Embryonic facial prominence (tissue), 1 donor: ENCODE data around the gene TFPT.
"Not testable (repeated sequence)": the region's sequence is repeated elsewhere in the genome, so short reads cannot be mapped to it uniquely, and the experiment has no call there.

Source experiments
- DNase-seq: peaks from one replicate; pipeline ENCODE4 v3.0.0-alpha.2; 2016; ENCODE audit errors: extremely low spot score

TFPT gene

DNA sequence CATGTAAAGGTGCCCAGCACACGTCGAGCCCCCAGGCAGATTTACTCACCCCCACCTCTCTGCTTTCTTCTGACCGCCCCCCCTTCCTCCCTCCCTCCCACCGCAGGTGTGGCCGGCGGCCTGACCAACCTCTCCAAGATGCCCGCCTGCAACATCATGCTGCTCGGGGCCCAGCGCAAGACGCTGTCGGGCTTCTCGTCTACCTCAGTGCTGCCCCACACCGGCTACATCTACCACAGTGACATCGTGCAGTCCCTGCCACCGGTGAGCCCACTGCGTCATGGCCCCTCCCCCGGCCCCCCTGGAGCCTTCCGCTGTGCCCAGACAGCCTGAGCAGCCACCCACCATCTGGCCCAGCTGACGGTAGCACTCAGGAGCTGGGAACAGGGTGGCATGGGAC, 8.9 kb upstream of the TFPT start:
- DNase-seq, result no peak

DNA sequence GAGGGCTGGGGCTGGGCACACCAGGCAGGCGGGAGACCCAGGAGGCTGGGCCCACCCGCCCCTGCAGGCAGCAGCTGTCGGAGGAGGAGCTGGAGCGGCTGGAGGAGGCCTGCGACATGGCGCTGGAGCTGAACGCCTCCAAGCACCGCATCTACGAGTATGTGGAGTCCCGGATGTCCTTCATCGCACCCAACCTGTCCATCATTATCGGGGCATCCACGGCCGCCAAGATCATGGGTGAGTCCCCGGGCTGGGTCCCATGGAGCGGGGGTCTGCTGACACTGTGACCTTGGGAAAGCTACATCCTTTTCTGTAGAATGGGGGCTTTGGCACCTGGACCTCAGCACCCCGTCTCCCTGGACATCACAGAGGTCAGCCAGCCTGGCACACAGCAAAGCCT, 8.2 kb upstream of the TFPT start:
- DNase-seq, result no peak

DNA sequence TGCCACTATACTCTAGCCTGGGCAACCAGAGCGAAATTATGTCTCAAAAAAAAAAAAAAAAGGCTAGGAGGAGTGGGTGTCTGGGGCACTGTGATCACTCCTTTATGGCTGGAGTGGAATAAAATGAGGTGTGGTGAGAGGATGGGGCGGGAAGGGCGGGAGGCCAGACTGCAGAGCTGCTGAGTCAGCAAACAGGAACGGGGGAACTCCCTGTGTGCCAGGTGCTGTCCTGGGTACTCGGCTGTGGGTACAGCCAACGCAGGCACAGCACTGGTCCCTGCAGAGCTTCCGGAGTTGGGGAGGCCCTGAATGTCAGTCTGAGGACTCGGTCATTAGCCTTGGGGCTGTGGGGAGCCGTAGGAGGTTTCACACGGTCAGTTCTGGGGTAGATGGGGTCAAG, 5.8 kb upstream of the TFPT start:
- no peak for DNase-seq

DNA sequence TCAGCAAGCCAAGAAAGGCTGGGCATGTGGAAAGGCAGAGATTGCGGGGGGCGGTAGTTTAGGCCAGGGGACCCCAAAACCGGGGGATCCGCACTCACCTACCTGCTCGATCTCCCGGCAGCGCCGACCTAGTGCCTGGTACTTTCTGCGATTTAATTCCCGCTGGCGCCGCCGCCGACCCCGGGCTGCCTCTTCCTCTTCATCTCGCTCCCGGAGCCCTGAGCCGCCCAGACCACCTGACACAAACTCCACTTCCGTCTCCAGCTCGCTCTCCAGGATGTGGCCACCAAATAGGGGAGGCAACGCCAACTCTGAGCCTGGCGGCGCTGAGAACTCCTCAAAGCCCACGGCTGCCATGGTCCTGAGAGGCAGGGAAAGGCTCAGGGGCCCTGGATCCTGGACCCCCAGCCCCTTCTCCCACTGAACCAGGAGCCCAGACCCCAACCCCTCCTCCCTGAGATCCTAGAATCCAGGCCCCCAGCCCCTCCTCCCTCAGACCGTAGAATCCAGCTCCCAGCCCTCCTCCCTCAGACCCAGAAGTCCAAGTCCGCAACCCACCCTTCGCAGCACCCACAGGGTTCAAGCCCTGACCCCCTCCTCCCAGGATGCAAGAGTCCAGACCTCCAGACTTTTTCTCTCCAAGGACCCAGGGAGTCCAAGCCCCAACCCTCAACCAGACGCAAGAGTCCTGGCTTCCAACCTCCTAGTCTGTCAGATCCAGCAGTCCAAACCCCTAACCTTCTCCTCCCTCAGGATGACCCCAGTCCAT, 933 bp downstream of the TFPT start:
- no peak for DNase-seq

DNA sequence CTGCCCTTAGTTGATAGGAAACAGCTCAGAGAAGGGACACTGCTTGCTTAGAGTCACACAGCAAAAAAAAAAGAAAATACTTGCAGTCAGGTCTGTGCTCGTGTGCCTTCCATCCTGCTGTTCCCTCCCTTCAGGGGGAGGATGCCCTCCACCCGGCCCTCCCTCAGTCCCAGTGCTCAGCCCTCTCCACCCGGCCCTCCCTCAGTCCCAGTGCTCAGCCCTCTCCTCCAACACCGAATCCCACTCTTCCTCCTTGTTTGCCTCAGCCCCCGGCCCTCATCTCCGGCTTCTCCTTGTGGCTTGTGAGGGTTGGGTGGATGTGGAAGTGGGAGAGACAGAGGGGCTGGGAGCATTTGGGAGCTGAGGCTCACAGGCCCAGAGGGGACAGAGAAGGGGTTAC, 5.8 kb downstream of the TFPT start:
- DNase-seq, result no peak

DNA sequence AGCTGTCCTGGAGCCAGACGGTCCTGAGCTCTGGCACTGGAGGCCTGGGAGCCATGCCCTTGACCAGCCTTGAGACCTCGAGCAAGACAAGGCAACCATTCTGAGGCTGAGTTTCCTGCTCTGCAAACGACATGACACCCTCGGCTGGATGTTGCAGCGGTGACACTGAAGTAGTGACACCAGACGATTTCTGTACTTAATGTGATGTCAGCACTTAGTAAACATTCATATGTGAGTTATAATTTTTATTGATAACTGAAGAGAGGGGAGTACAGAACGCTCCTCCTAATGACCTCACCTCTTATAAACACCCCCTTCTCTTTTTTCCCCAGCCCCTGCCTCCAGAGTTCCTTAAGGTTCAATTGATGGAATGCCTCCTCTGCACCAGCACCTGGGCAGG, 7.0 kb downstream of the TFPT start:
- no peak for DNase-seq

DNA sequence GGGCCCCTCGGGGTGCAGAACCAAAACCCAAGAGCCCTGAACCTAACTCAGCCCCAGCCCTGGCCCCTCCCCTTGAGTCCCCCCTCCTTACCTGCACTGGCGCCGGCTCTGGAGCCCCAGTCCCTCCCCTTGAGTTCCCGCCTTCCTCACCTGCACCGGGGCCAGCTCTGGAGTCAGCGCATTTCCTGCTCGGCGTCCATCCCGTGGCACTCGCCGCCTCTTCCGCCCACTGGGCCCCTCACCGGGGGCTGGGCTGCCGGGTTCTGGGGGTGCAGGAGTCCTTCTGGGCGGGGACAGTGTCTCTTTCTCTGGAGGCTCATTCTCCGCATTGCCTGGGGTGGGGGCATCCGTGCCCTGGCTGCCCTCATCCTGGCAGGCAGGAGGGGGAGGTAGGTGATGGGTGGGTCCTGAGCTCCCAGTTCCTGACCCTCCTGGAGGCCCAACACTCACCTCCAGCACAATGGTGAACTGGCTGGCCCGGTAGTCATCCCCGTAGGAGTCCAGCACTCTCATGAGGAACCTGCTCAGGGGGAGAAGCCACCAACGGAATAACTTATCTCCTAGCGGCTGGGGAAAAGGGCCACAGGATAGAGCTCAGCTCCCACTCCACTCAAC, 7.5 kb downstream of the TFPT start:
- no peak for DNase-seq

DNA sequence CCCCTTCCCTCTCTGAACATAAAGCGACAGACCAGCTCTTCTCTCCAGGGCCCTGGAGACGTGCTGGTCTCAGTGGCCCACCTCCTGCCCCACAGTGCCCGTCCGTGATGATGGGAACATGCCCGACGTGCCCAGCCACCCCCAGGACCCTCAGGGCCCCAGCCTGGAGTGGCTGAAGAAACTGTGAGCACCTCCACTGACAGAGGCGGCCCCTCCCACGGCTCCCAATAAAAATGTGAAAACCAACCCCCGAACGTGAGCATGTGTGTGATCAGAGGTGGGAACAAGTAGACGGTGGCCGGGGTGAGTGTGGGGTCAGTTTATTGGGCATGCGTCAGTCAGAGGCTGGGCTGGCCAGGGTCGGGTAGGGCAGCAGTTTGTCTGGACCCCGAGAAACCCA, 8.7 kb downstream of the TFPT start:
- no peak for DNase-seq

DNA sequence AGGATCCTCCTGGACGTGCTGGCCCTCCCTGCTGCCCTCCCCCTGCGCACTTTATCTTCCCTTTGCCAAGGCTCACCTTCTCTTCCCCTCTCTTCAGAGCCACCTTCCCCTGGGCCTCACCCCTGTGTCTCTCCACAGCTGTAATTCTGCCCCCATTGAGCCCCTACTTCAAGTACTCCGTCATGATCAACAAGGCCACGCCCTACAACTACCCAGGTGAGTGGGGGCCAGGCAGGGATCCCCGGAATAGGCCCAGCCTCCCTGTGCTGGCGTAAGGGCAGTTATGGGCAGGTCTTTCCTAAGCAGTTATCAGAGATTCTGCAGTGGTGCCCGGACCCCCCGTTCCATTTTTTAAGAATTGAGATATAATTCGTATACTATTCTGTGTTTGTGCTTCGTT, 9.7 kb downstream of the TFPT start:
- no peak for DNase-seq

DNA sequence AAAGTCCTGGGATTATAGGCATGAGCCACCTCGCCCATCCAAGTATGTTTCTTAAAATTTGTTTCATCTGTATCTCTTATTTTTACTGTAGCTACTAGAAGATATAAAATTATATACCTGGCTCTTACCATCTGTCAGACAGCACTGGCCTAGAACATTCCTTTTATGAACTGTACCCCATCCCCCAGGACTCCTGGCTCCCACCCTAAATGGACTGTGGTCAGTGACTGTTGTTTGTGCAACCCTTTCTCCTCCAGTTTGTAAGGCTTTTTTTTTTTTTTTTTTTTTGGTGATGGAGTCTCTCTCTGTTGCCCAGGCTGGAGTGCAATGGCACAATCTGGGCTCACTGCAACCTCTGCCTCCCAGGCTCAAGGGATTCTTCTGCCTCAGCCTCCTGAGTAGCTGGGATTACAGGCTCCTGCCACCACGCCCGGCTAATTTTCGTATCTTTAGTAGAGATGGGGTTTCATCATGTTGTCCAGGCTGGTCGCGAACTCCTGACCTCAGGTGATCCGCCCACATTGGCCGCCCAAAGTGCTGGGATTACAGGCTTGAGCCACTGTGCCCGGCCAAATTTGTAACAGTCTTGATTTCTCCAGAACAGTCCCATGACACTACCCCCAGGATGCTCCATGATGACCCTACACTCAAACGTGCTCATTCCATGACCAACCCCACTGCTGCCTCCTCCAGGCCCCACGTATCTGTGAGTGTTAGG, 10.3 kb downstream of the TFPT start:
- DNase-seq, result no peak

DNA sequence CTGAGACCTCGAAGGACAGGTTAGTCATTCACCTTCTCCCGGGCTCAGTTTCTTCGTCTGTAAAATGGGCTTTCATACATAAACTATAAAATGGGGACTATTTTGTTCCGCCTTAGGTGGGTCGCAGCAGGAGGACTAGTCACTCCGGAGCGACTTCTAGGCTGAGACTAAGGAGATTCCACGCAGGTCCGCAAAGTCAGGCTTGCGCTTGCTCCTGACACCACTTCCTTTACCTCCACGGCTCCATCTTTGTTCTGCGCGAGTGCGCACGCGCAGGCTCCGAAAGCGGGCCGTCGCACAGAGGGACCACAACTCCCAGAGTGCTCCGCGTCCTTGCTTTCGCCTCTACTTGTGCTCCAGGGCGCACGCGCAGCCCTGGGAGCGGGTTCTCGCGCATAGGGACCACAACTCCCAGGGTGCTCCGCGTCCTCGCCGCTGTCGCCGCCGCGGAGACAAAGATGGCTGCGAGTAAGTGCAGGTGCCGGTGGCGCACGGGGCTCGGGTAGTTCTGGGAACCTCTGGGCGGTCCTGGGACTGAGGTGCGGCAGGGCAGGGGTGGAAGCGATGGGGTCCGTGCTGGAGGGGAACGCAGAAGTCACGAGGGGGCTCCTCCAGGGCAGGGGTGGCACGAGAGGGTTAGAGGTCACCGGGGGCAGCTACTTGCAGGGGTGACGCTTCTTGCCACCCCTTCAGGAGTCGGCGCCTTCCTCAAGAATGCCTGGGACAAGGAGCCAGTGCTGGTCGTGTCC, 12.9 kb downstream of the TFPT start, which contains the start of gene NDUFA3:
Gene NDUFA3 (plus strand): TSS at position 435 of the 749 bp plus-strand sequence. CDS start 24 bp downstream, at position 459.
- DNase-seq, result peak; percentile 94

DNA sequence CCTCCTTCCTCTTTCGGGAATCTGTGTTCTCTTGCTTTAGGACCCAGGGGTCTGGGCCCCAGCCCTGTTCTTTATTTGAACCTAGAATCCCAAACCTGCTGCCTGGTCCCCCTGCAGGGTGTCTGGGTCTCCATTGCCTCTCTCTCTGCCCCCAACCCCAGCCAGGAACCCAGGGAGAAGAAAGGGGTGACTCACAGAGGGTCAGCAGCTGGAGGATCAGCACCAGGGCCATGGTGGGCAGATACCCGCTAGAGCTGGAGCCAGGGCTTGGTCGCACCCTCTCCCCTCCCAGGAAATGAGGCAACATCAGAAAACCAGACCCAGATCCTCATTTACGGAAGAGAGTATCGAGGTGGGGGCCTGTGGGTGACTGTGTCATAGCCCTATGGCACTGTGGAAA, 14.9 kb downstream of the TFPT start, which contains the start of gene OSCAR:
Gene OSCAR (minus strand): TSS at position 243 of the 400 bp plus-strand sequence. CDS start 11 bp downstream, at position 232.
- no peak for DNase-seq

DNA sequence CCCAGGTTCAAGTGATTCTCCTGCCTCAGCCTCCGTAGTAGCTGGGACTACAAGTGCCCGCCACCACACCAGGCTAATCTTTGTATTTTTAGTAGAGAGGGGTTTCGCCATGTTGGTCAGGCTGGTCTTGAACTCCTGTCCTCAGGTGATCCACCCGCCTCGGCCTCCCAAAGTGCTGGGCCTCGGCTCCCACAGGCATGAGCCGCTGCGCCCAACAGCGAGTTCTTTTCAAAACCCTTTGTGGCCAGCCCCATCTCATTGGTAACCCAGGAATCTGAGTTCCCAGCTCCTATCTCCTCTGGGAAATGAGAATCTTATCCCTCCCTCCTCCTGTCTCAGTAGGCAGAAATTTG, 15.6 kb downstream of the TFPT start:
- DNase-seq, result not testable (repeated sequence)

DNA sequence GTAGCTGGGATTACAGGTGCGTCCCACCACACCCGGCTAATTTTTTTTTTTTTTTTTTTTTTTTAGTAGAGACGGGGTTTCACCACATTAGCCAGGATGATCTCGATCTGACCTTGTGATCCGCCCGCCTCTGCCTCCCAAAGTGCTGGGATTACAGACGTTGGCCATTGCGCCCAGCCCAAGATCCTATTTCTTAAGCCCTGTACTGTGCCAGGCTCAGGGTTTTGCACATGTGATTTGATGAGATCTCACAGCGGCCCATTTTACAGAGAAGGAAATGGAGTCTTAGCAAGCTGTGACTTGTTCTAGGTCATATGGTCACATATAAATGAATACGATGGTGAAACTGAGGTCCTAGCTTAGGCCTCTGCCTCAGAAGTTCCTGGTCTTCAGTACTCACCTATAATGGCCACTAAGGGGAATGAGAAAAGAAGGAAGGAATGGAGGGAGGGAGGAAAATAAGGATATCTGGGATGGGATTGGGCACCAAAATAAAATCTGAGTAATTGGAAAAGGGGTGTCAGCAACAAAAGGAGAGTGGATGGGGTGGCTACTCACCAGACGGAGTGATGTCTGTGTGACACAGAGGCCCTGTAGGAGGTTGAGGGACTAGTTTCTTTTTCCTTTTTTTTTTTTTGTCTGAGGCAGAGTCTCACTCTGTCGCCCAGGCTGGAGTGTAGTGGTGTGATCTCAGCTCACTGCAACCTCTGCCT, 16.1 kb downstream of the TFPT start:
- DNase-seq, result no peak

DNA sequence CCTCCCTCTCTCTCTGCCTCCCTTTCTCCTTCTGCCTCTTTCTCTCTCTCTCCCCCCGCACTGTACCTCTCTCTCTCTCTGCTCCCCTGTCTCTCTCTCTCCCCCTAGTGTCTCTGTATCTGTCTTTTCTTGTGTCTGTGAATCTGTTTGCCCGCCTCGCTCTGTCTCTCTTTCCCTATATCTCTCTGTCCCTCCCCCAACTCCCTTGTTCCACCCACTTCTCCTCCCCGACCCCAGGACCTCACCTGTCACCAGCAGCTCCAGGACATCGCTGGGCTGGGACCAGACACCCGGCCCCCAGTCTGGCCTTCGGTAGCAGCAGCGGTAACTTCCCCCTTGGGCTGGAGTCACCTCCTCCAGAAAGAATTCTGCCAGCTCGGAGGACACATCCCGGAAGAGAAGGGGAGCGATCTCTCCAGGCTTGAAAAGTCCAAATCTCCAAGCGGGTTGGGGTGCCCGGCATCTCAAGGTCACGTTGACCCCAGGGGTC, 18.8 kb downstream of the TFPT start:
- DNase-seq, result no peak

DNA sequence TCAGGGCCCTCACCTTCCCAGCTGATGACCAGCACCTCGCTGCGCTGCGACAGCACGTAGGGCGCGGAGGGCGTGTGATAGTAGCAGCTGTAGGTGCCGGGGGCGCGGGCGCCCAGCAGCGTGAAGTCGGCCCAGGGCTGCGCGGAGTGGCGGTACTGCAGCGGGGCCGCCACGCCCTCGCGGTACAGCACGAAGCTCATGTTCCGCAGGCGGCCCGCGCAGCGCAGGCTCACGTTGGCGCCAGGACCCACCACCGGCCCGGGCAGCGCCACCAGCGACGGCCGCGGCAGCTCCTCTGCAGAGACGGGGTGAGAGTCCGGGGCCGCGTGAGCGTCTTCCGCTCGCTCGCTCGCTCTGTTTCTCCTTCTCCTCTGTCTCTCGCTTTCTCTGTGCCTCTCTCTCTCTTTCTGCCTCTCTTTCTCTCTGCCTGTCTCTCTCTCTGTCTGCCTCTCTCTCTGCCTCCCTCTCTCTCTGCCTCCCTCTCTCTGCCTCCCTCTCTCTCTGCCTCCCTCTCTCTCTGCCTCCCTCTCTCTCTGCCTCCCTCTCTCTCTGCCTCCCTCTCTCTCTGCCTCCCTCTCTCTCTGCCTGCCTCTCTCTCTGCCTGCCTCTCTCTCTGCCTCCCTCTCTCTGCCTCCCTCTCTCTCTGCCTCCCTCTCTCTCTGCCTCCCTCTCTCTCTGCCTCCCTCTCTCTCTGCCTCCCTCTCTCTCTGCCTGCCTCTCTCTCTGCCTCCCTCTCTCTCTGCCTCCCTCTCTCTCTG, 19.4 kb downstream of the TFPT start:
- DNase-seq, result not testable (repeated sequence)

DNA sequence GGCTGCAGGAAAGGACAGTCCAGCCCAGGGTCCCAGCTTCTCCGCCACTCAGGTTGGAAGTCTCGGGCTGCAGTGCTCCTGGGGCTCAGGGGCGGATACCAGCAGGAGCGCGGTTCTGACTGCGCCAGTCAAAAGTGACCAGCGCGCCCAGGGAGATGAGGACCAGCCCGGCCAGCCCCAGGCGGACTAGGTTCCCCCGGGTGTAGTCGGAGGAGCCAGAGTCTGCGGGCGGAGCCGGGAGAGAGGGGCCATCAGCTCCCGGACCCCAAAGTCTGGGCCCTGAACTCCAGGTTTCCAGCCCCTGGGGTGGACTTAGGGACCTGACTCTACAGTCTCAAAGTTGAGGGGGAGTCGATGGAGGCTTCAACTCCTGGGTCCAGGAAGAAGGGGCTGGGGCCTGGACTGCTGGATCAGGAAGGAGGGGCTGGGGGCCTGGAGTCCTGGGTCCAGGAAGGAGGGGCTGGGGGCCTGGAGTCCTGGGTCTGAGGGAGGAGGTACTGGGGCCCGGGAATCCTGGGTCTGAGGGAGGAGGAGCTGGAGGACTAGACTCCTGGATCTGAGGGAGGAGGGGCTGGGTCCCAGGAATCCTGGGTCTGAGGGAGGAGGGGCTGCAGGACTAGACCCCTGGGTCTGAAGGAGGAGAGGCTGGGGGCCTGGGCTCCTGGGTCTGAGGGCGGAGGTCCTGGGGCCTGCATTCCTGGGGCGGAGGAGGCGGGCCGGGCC, 20.2 kb downstream of the TFPT start:
- DNase-seq, result no peak

DNA sequence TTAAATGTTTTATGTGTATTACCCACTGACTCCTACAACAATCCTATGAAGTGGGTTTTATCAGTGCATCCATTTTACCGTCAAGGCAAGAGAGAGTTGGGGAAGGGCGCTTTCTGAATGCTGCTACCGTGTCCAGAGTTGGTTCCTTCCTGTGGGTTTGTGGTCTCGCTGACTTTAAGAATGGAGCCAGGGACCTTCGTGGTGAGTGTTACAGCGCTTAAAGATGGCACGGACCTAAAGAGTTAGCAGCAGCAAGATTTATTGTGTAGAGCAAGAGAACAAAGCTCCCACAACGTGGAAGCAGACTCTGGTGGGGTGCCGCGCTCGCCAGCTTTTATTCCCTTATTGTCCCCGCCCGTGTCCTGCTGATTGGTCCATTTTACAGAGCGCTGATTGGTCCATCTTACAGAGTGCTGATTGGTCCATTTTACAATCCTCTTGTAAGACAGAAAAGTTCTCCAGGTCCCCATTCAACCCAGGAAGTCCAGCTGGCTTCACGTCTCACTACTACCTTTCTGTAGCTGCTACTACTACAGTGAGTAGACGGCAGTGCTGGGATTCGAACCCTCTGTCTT, 20.9 kb downstream of the TFPT start:
- no peak for DNase-seq

DNA sequence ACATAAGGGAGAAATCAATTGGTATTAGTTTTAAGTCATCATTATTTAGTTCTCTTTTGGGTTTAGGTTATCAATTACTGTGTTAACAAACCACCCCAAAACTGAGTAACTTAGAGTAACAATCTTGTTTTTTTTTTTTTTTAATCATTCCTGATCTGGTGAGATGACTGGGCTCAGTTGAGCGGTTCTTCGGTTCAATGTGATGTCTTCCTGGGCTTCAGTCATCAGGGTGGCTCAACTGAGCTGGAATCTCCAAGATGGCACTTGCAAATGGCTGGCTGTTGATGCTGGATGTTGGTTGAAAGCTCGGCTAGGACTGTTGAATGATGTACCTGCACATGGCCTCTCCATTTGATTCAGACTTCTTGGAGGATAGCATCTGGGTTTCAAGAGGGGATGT, 31.0 kb downstream of the TFPT start:
- no peak for DNase-seq

DNA sequence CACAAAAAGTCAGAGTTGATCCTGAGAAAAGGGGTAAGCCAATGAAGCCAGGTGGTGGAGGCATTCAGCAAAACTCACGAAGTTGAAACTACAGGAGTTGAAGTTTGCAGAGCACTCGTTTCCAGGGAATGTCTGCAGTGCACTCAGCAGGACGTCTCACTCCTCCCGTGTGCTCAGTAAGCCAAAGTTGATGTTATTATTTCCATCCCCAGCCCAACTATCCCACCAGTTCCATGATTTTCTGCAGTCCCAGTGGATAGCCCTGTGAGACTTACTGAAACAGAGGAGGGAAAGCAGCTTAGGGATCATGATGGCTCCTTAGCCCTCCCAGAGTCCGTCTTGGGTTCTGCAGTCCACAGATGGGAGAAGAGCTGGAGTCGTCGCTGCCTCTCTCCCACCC, 34.4 kb downstream of the TFPT start, which contains the start of gene TARM1:
Gene TARM1 (minus strand): TSS at position 334 of the 400 bp plus-strand sequence. CDS start 25 bp downstream, at position 309.
- DNase-seq, result no peak
